Gastrocnemius medialis (tissue), 4 donors: Measurements from ENCODE around the gene PRDM16.

Experiments used
- CTCF ChIP-seq, 5 experiments: fragments of 450-650 bp in 3 of 5; fragments of 200-600 bp in 2 of 5; sonication (generic) in 2 of 5; IDR thresholded peaks in 4 of 5; conservative IDR thresholded peaks in 1 of 5; 1 replicate in 4 of 5; 2 replicates in 1 of 5; pipeline ENCODE4 v1.5.1; 2016 to 2019; ENCODE audit warnings: antibody characterized with exemption in 5 of 5, mild to moderate bottlenecking in 3 of 5, moderate library complexity in 3 of 5
- POLR2A ChIP-seq, 2 donors: fragments of 450-650 bp; IDR thresholded peaks; one replicate each; pipeline ENCODE4 v1.6.1; 2017; ENCODE audit warnings: antibody characterized with exemption in 2 of 2, mild to moderate bottlenecking in 2 of 2, moderate library complexity in 2 of 2

- TF ChIP-seq POLR2A (IDR thresholded peaks at IDR 0.05) (no peak), CTCF (IDR thresholded peaks at IDR 0.05 in 4 of 5, conservative IDR thresholded peaks at IDR 0.05 in 1 of 5) (no peak)
Observed at GRCh38 chr1:3344395-3344794, 275.4 kb downstream of the PRDM16 start.
